ENCODE data around the gene CP. TPM values are rescaled to one million over a fixed set of nuclear protein-coding genes. Genes with fewer than 3 reads are reported as not detected.
"Not testable (repeated sequence)": the region's sequence is repeated elsewhere in the genome, so short reads cannot be mapped to it uniquely, and the experiment has no call there.

Gene CP
- total and polyA plus RNA-seq, 2 experiments from 2014 or later = 2.8 to 3.6 TPM

GRCh38 chr3:149243540-149243939 lies 21.9 kb upstream of the CP start (continued):
- TF ChIP-seq, protein P1, sequence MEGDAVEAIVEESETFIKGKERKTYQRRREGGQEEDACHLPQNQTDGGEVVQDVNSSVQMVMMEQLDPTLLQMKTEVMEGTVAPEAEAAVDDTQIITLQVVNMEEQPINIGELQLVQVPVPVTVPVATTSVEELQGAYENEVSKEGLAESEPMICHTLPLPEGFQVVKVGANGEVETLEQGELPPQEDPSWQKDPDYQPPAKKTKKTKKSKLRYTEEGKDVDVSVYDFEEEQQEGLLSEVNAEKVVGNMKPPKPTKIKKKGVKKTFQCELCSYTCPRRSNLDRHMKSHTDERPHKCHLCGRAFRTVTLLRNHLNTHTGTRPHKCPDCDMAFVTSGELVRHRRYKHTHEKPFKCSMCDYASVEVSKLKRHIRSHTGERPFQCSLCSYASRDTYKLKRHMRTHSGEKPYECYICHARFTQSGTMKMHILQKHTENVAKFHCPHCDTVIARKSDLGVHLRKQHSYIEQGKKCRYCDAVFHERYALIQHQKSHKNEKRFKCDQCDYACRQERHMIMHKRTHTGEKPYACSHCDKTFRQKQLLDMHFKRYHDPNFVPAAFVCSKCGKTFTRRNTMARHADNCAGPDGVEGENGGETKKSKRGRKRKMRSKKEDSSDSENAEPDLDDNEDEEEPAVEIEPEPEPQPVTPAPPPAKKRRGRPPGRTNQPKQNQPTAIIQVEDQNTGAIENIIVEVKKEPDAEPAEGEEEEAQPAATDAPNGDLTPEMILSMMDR (conservative IDR thresholded peaks at IDR 0.05; ENCODE audit: low read depth in 2 of 2) = no peak
- no peak for TF ChIP-seq NANOG (IDR thresholded peaks at IDR 0.05; ENCODE audit: borderline replicate concordance)

DNA sequence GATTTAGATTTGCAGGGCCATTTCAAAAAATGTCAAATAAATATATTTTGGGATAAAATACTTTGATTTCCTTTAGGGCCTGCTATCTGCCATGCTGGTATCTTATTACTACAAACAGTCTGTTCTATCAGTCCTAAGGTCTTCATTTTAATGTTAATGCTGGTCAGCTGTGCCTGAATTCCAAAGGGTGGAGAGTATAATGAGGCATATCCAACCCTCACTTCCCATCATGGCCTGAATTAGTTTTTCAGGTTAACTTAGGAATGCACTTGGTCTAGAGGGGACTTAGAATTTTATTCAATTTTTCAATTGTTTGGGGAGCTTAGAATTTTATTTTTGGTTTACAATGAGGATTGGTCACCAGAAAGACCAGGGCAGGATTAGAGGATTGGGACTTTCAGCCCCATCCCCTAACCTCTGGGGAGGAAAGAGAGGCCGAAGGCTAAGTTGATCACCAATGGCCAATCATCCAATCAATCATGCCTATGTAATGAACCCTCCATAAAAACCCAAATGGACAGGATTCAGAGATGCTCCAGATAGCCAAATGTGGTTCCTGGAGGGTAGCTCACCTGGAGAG lies 17.8 kb upstream of the CP start:
- H3K4me3 Mint-ChIP-seq = no peak overlapping the region
- TF ChIP-seq EZH2phosphoT487 (IDR thresholded peaks at IDR 0.05; ENCODE audit: unreplicated experiment) = no peak
- peak; percentile 44; the same call in 1 of the 2 replicates for TF ChIP-seq NANOG (IDR thresholded peaks at IDR 0.05; ENCODE audit: borderline replicate concordance)
- TF ChIP-seq ZNF331 (CRISPR knock-in tag; IDR thresholded peaks at IDR 0.05; ENCODE audit: low read depth) = no peak
- no peak for TF ChIP-seq CREB1 (CRISPR knock-in tag; IDR thresholded peaks at IDR 0.05; ENCODE audit: low read depth)
- TF ChIP-seq, protein P2, sequence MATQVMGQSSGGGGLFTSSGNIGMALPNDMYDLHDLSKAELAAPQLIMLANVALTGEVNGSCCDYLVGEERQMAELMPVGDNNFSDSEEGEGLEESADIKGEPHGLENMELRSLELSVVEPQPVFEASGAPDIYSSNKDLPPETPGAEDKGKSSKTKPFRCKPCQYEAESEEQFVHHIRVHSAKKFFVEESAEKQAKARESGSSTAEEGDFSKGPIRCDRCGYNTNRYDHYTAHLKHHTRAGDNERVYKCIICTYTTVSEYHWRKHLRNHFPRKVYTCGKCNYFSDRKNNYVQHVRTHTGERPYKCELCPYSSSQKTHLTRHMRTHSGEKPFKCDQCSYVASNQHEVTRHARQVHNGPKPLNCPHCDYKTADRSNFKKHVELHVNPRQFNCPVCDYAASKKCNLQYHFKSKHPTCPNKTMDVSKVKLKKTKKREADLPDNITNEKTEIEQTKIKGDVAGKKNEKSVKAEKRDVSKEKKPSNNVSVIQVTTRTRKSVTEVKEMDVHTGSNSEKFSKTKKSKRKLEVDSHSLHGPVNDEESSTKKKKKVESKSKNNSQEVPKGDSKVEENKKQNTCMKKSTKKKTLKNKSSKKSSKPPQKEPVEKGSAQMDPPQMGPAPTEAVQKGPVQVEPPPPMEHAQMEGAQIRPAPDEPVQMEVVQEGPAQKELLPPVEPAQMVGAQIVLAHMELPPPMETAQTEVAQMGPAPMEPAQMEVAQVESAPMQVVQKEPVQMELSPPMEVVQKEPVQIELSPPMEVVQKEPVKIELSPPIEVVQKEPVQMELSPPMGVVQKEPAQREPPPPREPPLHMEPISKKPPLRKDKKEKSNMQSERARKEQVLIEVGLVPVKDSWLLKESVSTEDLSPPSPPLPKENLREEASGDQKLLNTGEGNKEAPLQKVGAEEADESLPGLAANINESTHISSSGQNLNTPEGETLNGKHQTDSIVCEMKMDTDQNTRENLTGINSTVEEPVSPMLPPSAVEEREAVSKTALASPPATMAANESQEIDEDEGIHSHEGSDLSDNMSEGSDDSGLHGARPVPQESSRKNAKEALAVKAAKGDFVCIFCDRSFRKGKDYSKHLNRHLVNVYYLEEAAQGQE (IDR thresholded peaks at IDR 0.05; ENCODE audit: unreplicated experiment) = no peak
- TF ChIP-seq STAT1 (IDR thresholded peaks at IDR 0.05; ENCODE audit: unreplicated experiment) = no peak
- TF ChIP-seq, protein P3, sequence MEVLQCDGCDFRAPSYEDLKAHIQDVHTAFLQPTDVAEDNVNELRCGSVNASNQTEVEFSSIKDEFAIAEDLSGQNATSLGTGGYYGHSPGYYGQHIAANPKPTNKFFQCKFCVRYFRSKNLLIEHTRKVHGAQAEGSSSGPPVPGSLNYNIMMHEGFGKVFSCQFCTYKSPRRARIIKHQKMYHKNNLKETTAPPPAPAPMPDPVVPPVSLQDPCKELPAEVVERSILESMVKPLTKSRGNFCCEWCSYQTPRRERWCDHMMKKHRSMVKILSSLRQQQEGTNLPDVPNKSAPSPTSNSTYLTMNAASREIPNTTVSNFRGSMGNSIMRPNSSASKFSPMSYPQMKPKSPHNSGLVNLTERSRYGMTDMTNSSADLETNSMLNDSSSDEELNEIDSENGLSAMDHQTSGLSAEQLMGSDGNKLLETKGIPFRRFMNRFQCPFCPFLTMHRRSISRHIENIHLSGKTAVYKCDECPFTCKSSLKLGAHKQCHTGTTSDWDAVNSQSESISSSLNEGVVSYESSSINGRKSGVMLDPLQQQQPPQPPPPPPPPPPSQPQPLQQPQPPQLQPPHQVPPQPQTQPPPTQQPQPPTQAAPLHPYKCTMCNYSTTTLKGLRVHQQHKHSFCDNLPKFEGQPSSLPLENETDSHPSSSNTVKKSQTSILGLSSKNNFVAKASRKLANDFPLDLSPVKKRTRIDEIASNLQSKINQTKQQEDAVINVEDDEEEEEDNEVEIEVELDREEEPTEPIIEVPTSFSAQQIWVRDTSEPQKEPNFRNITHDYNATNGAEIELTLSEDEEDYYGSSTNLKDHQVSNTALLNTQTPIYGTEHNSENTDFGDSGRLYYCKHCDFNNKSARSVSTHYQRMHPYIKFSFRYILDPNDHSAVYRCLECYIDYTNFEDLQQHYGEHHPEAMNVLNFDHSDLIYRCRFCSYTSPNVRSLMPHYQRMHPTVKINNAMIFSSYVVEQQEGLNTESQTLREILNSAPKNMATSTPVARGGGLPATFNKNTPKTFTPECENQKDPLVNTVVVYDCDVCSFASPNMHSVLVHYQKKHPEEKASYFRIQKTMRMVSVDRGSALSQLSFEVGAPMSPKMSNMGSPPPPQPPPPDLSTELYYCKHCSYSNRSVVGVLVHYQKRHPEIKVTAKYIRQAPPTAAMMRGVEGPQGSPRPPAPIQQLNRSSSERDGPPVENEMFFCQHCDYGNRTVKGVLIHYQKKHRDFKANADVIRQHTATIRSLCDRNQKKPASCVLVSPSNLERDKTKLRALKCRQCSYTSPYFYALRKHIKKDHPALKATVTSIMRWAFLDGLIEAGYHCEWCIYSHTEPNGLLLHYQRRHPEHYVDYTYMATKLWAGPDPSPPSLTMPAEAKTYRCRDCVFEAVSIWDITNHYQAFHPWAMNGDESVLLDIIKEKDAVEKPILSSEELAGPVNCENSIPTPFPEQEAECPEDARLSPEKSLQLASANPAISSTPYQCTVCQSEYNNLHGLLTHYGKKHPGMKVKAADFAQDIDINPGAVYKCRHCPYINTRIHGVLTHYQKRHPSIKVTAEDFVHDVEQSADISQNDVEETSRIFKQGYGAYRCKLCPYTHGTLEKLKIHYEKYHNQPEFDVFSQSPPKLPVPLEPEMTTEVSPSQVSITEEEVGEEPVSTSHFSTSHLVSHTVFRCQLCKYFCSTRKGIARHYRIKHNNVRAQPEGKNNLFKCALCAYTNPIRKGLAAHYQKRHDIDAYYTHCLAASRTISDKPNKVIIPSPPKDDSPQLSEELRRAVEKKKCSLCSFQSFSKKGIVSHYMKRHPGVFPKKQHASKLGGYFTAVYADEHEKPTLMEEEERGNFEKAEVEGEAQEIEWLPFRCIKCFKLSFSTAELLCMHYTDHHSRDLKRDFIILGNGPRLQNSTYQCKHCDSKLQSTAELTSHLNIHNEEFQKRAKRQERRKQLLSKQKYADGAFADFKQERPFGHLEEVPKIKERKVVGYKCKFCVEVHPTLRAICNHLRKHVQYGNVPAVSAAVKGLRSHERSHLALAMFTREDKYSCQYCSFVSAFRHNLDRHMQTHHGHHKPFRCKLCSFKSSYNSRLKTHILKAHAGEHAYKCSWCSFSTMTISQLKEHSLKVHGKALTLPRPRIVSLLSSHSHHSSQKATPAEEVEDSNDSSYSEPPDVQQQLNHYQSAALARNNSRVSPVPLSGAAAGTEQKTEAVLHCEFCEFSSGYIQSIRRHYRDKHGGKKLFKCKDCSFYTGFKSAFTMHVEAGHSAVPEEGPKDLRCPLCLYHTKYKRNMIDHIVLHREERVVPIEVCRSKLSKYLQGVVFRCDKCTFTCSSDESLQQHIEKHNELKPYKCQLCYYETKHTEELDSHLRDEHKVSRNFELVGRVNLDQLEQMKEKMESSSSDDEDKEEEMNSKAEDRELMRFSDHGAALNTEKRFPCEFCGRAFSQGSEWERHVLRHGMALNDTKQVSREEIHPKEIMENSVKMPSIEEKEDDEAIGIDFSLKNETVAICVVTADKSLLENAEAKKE (CRISPR knock-in tag; IDR thresholded peaks at IDR 0.05) = no peak
- Histone ChIP-seq H3K27me3 (ENCODE audit: insufficient read depth) (no peaks in the 10 kb centered on the region), H3K27ac (ENCODE audit: low read depth) (no peak overlapping the region), H3K79me2 (replicated peaks; ENCODE audit: insufficient read depth) (no peaks in the 10 kb centered on the region), H3F3A (replicated peaks; ENCODE audit: low read depth) (no peaks in the 10 kb centered on the region), H3K9me2 (ENCODE audit: insufficient read depth) (peaks cover 11% of the 10 kb centered on the region), H4K20me1 (replicated peaks; ENCODE audit: insufficient read depth) (no peaks in the 10 kb centered on the region), H2AFZ (no peak overlapping the region), H3K4me1 (ENCODE audit: insufficient read depth) (peaks cover 7% of the 10 kb centered on the region; the same call in 1 of the 2 replicates), H3K36me3 (ENCODE audit: insufficient read depth) (no peaks in the 10 kb centered on the region), H3K4me3 (no peak overlapping the region), H3K4me2 (no peak overlapping the region)
- peaks cover 12% of the 10 kb centered on the region for H3K4me1 Mint-ChIP-seq
- H3K27me3 Mint-ChIP-seq (ENCODE audit: insufficient read depth, low read depth, poor library complexity) = peaks cover 4% of the 10 kb centered on the region
- ATAC-seq (peak; percentile 87), DNase-seq (ENCODE audit: low spot score) (peak; percentile 53)
- peaks cover 14% of the 10 kb centered on the region for H3K36me3 Mint-ChIP-seq (ENCODE audit: low read depth)
- peaks cover 13% of the 10 kb centered on the region; the same call in 2 of the 3 replicates for H3K9me3 Mint-ChIP-seq
- H3K27ac Mint-ChIP-seq = no peak overlapping the region

GRCh38 chr3:149238268-149238667 lies 16.6 kb upstream of the CP start:
- H3K4me3 Mint-ChIP-seq; H2AFZ ChIP-seq; H3K27me3 Mint-ChIP-seq (ENCODE audit: insufficient read depth, low read depth, poor library complexity); H3K79me2 ChIP-seq (replicated peaks; ENCODE audit: insufficient read depth); H3K4me3 ChIP-seq; DNase-seq (ENCODE audit: low spot score); H3K36me3 ChIP-seq (ENCODE audit: insufficient read depth); H4K20me1 ChIP-seq (replicated peaks; ENCODE audit: insufficient read depth); H3K27ac Mint-ChIP-seq; H3K4me2 ChIP-seq; H3K27me3 ChIP-seq (ENCODE audit: insufficient read depth); H3F3A ChIP-seq (replicated peaks; ENCODE audit: low read depth); ATAC-seq; H3K27ac ChIP-seq (ENCODE audit: low read depth): not testable (repeated sequence)
- H3K36me3 Mint-ChIP-seq (ENCODE audit: low read depth) = peaks cover 14% of the 10 kb centered on the region
- peaks cover 13% of the 10 kb centered on the region; the same call in 2 of the 3 replicates for H3K9me3 Mint-ChIP-seq
- peaks cover 18% of the 10 kb centered on the region for H3K4me1 Mint-ChIP-seq
- H3K4me1 ChIP-seq (ENCODE audit: insufficient read depth) = peaks cover 11% of the 10 kb centered on the region; the same call in 1 of the 2 replicates
- H3K9me2 ChIP-seq (ENCODE audit: insufficient read depth) = peaks cover 11% of the 10 kb centered on the region
